HG03139 (cell line): ENCODE data around the gene SEC14L3.
A peak's percentile ranks its signal among the peaks of the same experiment; 100 is the strongest.

Source experiments
- ATAC-seq: cut with Tn5 transposase; IDR thresholded peaks from one replicate; pipeline ENCODE4 v1.9.1; 2021; ENCODE audit not compliant: unreplicated experiment

SEC14L3 gene

DNA sequence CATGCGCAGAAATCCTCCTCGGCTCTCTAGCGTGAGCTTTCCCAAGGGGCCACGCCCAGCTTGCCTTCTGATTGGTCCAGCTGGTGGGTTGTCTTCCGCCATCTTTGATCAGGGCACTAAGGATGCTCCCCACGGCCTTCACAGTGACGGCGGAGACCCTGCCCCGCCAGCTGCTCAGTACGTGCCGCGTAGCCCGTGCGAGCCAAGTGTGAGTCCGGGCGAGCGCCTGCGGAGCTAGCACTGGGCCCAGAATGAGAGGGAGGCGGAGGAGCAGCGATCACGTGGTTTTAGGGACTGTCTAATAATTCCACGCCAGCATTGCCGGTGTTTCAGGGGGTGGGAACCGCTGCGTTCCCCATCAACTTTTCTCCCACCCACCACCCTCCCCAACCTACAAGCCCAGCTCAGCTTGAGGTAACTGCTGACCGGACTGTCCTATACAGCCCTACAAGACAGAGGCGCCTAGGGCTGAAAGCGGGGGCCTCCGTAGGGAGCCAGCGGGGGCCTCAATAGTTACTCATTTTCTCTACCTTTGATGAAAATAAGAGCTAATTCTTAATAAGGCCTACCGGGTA lies 47.8 kb downstream of the SEC14L3 start:
- peak; percentile 77 for ATAC-seq

DNA sequence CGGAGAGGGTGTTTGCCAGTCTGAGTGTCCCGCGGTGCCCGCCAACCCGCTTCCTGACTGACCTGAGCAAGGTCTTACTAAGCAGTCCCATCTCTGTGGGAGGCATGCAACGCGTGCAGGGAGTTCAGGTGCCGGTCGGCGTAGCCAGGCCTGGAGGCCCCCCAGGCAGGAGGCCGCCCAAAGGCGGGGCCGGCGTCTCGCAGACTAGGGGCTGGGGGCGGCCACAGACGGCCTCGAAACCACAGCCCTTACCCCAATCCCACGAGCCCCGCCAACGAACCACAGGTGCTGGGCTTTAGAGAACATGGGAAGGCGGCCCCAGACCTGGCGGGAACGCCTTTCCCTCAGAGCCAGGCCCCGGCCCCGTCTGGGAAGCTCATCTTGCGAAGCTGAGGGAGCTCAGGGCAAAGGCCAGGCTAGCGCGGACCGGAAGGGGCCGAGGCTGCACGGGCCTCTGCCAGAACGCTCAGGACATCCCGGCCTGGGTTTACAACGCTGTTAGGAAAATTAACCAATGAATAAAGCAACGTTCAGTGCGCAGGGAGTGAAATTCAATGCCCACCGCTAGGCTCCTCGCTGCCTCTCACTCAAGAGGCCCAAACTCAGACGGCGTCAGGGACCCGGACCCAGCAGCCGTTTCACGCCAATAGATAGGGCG lies 48.4 kb downstream of the SEC14L3 start:
- peak; percentile 18 for ATAC-seq

DNA sequence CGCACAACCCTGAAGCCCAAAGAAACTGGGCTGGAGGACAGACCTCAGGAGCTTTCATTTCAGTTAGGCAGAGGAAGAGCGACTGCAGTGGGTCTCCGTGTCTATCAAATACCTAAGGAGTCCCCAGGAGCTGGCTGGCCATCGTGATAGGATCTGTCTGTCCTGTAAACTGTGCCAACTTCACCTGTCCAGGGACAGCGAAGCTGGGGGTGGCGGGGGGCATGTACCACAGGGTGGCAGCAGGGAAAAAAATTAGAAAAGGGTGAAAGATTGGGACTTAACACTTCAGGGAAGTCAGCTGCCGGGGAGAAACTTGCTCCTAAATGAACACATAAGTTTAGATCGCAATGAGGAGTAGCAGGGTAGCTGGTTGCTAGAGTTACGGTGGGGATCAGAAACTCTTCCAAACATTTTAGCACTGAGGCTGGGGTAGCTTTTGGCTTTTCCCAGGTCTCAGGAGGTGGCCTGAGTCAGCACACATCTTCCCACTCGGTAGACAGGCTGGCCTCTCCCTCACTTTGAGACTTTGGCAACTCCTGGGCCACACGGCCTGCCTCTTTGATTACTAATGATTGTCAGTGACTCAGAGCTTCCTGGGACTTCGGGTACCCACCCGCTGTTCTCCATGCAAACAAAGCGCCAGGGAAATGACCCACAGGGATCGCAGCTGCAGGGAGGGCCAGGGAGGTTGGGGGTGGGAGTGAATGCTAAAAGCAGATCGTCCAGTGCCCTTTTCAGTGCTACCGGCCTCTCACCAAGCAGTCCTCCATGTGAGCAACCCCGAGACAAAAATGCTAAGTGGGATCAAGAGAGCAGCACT lies 49.1 kb downstream of the SEC14L3 start:
- no peak for ATAC-seq

DNA sequence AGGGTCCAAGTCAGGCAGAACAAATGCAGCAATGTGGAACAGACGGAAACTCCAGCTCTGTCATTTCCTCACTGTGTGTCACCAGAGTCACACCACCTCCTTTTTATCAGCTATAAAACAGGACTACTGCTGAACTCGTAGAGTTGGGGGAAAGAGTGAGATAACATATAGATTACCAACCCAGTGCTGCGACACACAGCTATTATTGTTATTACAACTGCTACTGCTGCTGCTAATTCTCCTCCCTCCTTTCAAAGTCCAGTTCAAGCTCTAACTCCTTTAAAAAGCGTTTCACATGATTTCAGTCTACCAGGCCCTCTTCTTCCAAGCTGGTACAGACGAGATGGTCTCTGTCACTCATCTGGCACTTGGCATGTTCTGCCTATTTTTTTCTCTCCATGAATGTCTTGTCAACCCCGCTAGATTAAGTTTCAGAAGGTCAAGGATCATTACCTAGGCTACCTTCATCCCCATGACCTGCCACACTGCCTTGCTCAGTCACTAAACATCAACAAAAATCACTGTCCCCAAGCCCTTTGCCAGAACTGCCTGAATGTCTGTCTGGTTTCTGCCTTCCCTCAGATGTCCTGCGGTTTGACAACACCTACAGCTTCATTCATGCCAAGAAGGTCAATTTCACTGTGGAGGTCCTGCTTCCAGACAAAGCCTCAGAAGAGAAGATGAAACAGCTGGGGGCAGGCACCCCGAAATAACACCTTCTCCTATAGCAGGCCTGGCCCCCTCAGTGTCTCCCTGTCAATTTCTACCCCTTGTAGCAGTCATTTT lies 49.9 kb downstream of the SEC14L3 start:
- no peak for ATAC-seq

DNA sequence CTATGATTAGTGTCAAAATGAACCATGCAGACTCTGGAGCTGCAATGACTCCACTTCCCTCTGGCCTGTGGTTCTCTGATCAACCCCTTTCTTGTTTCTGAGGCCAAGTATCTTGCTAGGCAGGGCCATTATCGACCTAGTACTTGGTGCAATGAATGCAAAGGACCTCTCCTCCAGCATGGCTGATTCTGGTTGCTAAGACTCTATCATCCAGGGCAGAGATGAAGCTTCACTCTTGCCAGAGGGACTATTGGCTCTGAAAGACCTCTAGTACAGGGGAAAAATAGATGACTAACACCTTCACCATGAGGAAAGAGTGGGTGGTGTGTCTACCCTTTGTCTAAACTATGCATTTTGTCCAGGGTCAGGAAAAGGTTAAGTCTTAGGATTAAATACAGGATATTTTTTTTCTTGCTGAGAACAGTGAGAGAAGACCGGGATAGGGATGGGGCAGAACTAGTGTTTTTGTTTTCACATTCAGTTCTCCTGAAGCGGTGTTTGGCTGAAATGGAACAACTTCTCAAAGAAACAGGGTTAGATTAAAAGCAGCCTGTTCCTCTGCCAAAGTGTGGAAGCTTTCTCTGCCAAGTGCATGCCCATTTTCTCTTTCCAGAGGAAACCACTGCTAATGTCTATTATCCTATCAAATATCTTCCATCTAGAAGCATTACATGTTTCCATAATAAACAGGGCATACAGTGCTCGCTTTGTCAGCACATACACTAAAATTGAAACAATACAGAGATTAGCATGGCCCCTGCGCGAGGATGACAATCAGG lies 51.3 kb downstream of the SEC14L3 start:
- ATAC-seq = no peak

DNA sequence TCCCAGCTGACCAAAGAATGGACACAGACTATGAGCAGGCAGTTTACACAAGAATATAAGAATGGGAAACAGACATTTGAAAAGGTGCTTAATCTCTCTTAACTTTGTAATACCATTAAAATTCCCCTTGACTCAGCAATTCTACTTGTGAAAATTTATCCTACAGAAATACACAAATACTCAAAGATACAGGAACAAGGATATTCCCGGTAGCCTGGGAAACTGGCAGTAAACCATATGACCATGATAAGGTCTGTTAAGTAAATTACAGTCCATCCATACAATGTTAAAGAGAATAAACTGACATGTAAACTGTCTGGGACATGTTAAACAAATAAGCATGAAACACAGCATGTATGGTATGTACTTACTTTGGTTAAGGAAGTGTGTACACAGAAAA lies 55.0 kb downstream of the SEC14L3 start:
- no peak for ATAC-seq

DNA sequence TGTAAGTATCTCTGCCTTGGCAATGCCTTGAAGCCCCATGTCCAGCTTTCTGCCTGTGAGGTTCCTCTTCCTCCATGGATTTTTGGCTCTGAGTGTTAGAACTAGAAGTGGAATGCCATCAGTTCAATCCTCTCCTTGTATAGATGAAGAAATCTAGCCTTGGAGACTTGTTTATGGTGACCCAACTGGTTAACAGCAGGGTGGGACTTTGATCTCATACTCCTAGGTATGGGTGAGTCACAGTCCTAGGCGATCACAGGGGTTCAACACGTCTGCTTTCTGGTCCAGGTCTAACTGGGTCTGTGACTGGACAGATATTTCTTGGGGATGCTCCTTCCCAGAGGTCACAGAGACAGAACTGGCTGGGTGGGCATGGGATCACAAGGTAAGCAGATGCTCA lies 55.4 kb downstream of the SEC14L3 start:
- ATAC-seq = no peak

DNA sequence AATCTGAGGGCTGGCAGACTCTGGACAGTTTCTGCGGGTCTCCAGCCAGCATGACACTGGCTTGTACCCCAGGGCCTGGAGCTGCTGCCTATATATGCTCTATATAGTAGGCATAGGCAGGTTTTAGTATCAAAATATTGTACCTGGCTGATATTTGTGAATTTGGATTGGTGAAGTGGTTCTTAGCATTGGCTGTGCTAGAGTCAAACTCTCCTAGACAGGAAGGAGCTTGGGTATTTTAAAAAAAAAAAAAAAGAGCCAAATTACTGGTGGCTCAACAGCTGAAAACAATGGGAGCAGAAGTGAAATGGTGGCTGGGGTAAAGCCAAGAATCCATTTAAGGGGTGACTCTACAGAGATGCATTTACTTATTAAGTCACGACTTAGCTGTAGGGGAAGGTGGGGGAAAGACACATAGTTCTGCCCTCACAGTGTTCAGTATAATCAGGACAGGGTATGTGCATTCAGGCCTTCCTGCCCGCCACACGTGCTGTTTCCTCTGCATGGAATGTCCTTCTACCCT lies 57.2 kb downstream of the SEC14L3 start:
- ATAC-seq = no peak

DNA sequence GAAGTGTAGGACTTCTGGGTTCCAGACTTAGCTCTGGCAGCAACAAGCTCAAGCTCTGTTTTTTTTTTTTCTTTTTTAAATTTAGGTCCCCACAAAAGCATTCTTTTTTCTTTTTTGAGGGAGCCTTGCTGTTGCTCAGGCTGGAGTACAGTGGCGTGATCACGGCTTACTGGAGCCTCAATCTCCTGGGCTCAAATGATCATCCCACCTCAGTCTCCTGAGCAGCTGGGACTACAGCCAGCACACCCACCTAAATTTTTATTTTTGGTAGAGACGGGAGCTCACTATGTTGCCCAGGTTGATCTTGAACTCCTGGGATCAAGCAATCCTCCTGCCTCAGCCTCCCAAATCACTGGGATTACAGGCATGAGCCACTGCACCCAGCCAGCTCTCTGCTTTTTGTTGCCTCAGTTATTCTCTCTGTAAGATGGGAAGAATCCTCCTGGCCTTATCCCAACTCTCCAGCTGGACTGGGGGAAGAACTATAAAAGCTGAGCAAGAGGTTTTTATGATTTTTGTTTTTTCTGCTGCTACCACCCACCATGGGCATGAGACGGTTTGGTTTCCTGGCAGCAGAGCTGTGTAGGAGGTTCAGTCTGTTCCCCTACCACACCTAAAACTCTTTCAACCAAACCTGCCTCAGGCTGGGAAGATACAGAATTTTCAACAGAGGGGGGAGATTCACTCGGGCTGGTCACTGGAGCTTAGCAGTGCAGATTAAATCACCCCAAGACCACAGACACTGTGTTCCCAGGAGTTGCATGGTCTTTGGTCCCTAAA lies 57.9 kb downstream of the SEC14L3 start:
- no peak for ATAC-seq

DNA sequence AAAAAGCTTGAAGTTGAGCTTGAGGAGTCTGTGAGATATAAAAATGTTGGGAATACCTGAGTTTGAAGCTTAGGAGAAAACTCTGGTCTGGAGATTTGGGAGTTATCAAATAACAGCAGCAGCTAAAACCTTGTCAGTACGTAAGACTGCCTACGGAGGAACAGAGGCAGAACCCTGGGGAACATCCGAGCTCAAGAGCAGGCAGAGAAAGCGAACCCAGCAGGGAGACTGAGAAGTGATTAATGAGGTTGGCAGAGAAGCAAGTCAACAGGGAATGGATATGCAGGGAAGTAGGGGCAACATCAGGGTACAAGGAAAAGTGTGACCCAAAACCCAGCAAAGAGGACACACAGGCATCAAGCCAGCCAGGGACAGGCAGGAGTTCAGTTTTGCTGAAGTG lies 58.8 kb downstream of the SEC14L3 start:
- no peak for ATAC-seq

DNA sequence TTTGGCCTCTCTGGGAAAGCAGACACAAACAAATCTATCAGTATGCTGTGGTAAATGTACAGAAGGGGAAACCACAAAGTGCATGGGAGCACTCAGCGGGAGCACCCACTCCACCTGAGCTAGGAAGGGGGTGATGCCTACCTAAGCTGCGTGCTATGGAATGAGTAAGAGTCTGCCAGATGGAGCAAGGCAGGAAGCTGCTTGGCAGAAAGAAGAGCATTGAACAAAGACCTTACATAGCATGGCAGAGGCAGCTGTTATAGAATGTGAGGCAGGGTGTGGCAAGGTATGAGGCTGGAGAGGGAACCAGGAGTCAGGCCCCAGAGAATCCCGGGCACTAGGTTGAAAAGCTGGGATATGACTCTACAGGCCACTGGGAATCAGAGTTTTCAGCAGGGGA lies 60.0 kb downstream of the SEC14L3 start:
- ATAC-seq = no peak
